Stimulated activated CD4-positive, alpha-beta T cell treated with anti-CD3 and anti-CD28 coated beads, TNF-alpha, amount 100 ng/mL, for 1 hour (primary cell): ENCODE measurements around the gene NLRP7.
"Not testable (repeated sequence)": the region's sequence is repeated elsewhere in the genome, so short reads cannot be mapped to it uniquely, and the experiment has no call there.

Source experiments
- DNase-seq, 3 donors: peaks; one replicate each; pipeline ENCODE4 v3.0.0-alpha.2; 2020; ENCODE audit warnings: low read depth in 3 of 3, low spot score in 1 of 3

The NLRP7 gene

DNA sequence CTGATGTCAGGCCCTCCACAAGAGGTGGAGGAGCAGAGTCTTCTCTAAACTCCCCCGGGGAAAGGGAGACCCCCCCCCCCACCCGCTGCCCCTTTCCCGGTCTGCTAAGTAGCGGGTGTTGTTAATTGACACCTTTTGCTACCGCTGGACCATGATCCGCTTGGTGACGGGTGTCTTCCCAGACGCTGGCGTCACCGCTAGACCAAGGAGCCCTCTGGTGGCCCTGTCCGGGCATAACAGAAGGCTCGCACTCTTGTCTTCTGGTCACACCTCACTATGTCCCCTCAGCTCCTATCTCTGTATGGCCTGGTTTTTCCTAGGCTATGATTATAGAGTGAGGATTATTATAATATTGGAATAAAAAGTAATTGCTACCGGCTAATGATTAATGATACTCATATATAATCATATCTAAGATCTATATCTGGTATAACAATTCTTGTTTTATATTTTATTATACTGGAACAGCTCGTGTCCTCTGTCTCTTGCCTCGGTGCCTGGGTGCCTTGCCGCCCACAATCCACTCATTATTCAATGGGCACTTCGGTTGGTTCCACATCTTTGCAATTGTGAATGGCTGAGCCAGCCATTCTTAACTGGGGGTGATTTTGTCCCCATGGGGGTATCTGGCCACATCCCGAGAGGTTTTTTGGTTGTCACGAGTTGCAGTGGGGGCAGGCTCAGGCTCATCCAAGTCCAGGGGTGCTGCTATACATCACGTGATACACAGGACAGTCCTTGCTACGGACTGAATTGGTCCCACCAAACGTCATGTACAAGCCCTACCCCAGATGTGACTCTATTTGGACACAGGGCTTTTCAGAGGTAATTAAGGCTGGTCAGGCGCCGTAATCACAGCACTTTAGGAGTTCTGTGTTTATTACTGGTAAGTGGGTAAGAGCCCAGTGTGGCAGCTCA is 27.4 kb downstream of the NLRP7 start:
- DNase-seq: not testable (repeated sequence)

- no peak for DNase-seq
Observed at GRCh38 chr19:54918499-54918898, 28.8 kb downstream of the NLRP7 start.

DNA sequence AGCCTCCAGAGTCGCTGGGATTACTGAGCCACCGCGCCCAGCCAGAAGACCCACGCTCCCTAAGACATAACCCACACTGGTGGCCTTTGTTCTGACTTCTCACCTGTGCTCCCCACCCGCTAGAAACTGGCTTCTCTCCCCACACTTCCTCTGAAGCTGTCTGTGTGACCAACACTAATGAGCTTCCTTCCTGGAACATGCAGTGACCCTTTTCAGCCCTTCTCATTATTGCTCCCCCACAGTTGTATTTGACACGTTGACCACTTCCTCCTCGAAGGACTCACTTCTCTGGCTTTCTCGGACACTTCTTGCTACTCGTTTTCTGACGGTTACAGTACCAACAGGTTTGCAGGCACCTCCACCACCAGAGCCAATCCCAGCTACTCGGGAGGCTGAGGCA is 30.5 kb downstream of the NLRP7 start:
- DNase-seq: no peak

GRCh38 chr19:54907899-54908298 is 39.4 kb downstream of the NLRP7 start:
- not testable (repeated sequence) for DNase-seq

DNA sequence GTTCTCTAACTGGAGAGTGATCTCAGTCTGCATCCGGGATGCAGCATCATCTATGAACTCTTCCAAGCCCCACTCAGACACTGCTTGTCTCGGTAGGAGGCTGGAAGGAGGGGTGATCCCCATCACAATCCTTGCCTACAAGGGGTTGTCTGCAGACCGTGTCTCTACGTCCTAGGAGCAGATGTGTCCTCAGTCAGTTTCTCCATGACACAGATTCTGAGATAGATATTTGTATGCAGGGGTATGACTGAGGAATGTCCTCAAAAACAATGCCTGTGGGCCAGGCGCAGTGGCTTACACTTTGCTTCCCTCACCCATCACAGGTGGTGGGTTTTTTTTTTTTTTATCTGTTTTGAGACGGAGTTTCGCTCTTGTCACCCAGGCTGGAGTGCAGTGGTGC is 40.5 kb downstream of the NLRP7 start:
- no peak for DNase-seq

- DNase-seq: no peak
Observed at GRCh38 chr19:54905803-54906511, 41.4 kb downstream of the NLRP7 start, which contains the start of gene NCR1. NCR1 (plus strand) TSS chr19:54906148; CDS start chr19:54906188, 40 bp downstream.

GRCh38 chr19:54905421-54905802 is 41.9 kb downstream of the NLRP7 start:
- DNase-seq: no peak

DNA sequence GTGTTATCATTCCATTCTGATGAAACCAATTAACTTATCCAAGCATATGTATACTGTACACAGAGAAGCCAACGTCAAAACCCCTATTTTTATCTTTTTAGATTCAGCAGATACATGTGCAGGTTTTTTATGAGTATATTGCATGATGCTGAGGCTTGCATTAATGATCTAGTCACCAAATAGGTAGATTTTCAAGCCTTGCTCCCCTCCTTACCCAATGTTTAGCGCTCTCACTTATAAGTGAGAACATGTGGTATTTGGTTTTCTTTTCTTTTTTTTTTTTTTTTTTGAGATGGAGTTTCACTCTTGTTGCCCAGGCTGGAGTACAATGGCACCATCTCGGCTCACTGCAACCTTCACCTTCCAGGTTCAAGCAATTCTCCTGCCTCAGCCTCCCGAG is 43.1 kb downstream of the NLRP7 start:
- not testable (repeated sequence) for DNase-seq

GRCh38 chr19:54903303-54903702 is 44.0 kb downstream of the NLRP7 start:
- no peak for DNase-seq

DNA sequence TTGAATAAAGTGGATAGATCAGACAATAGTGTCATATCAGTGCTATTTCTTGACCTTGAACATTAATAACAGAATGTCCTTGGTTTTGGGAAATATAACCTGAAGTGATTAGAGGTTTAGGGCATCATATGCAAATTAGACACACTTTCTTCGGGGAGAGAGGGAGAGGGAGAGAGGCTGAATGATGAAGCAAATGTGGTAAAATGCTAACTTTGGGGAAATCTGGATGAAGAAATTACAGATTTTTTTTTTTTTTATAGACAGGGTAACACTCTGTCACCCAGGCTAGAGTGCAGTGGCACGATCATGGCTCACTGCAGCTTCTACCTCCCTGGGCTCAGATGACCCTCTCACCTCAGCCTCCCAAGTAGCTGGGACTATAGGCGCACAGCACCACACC is 45.3 kb downstream of the NLRP7 start:
- DNase-seq: no peak

DNA sequence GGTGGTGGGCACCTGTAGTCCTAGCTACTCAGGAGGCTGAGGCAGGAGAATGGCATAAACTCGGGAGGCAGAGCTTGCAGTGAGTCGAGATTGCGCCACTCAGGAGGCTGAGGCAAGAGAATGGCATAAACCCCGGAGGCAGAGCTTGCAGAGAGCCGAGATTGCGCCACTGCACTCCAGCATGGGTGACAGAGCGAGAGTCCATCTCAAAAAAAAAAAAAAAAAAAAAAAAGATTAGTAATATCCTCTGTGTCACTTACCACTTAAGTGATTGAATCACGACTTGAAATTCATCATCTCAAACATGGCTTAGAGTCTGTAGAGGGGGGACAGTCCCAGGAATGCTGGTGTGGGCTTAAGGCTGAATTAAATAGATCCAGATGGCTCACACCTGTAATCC is 46.2 kb downstream of the NLRP7 start:
- not testable (repeated sequence) for DNase-seq

- not testable (repeated sequence) for DNase-seq
Observed at GRCh38 chr19:54899646-54900045, 47.7 kb downstream of the NLRP7 start.

DNA sequence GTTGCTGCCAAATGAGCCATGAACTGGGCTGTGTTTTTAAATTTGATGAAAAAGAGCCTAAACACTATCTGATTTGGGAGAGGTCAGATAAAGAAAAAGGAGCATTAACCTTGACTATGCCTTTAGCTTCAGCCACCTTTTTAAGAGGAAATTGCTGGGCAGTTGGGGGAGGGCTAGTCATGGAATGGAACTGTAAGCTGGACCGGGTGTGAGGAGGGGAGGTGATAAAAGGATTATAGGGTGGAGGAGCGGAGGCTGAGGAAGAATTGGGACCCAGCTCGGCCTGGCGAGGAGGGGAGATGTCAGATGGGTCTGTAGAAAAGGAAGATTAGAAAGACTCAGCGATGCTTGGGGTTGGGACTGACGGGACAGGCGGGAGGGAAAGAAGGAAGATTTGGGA is 48.6 kb downstream of the NLRP7 start:
- not testable (repeated sequence) for DNase-seq

GRCh38 chr19:54896036-54896435 is 51.3 kb downstream of the NLRP7 start:
- DNase-seq: no peak

- DNase-seq: not testable (repeated sequence)
Observed at GRCh38 chr19:54894106-54894505, 53.2 kb downstream of the NLRP7 start.

DNA sequence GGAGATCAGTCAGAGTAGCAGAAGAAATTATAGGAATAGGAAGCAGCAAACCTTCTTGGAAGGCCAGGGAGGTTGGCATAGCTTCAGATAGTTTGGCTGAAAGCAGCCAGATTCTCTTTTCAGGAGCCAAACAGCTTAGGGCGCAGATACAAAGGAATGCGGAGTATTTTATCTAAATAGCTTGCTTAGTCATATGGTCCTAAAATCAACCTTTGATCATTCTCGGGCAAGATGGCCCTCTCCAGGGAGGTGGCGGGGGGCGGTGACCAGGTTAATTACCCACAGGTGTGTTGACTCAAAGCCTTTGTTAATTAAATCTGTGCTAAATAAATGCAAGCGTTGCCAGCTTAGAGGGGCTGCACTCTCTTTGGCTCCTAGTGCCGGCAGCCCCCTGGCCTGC is 53.9 kb downstream of the NLRP7 start:
- no peak for DNase-seq

- no peak for DNase-seq
Observed at GRCh38 chr19:54889566-54889965, 57.8 kb downstream of the NLRP7 start.

DNA sequence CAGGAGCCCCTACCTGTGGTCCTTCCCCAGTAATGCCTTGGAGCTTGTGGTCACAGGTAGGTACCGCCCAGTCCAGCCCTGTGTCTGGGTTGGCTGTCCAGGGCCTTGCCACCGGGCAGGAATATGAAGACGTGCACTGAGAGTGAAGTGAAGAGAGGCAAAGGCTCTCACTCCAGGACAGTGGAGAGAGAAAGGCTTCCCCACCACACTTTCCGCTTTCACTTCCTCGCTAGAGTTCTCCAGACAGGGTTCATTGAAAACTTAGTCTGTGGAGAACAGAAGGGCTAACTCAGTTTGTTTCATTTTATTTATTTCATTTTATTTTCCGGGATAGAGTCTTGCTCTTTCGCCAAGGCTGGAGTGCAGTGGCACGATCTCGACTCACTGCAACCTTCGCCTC is 59.1 kb downstream of the NLRP7 start:
- no peak for DNase-seq

GRCh38 chr19:54883228-54883627 is 64.1 kb downstream of the NLRP7 start:
- DNase-seq: no peak

- no peak for DNase-seq
Observed at GRCh38 chr19:54882758-54883157, 64.6 kb downstream of the NLRP7 start.

- DNase-seq: no peak
Observed at GRCh38 chr19:54881884-54882283, 65.4 kb downstream of the NLRP7 start.

GRCh38 chr19:54877471-54877870 is 69.9 kb downstream of the NLRP7 start:
- DNase-seq: no peak
